ENCODE results near the gene HTT-AS. TPM values are rescaled to one million over a fixed set of nuclear protein-coding genes. Genes with fewer than 3 reads are reported as not detected.

The HTT-AS gene
- total RNA-seq, 2 donors from 2014 or later: not detected

- no peak for TF ChIP-seq CTCF (IDR thresholded peaks at IDR 0.05)
- DNase-seq (ENCODE audit: low spot score): no peak
- Histone ChIP-seq H3K9me3 (no peaks in the 10 kb centered on the region), H3K36me3 (no peaks in the 10 kb centered on the region), H3K4me3 (no peak overlapping the region), H3K4me1 (peaks cover 0 to 18% of the 10 kb centered on the region in 2 donors), H3K27ac (no peak overlapping the region), H3K27me3 (no peaks in the 10 kb centered on the region)
These were observed 38.7 kb downstream of the HTT-AS start for GRCh38 chr4:3035674-3036073.

- Histone ChIP-seq H3K4me1 (peaks cover 0 to 18% of the 10 kb centered on the region in 2 donors), H3K36me3 (no peaks in the 10 kb centered on the region), H3K4me3 (no peak overlapping the region), H3K9me3 (no peaks in the 10 kb centered on the region), H3K27me3 (no peaks in the 10 kb centered on the region), H3K27ac (no peak overlapping the region)
- TF ChIP-seq CTCF (IDR thresholded peaks at IDR 0.05): no peak
- DNase-seq (ENCODE audit: low spot score): no peak
These were observed 39.1 kb downstream of the HTT-AS start for GRCh38 chr4:3035249-3035648.

- no peak for DNase-seq (ENCODE audit: low spot score)
These were observed 40.1 kb downstream of the HTT-AS start for GRCh38 chr4:3034231-3034630.

GRCh38 chr4:3031357-3032082, 42.8 kb downstream of the HTT-AS start:
- no peak overlapping the region for H3K4me3 ChIP-seq
- TF ChIP-seq CTCF (IDR thresholded peaks at IDR 0.05): no peak
- no peaks in the 10 kb centered on the region for H3K9me3 ChIP-seq
- no peak for DNase-seq (ENCODE audit: low spot score)
- H3K27ac ChIP-seq: no peak overlapping the region
- H3K27me3 ChIP-seq: no peaks in the 10 kb centered on the region
- no peaks in the 10 kb centered on the region for H3K4me1 ChIP-seq
- H3K36me3 ChIP-seq: no peaks in the 10 kb centered on the region

More at GRCh38 chr4:3034231-3034630, 40.1 kb downstream of the HTT-AS start:
- TF ChIP-seq CTCF (IDR thresholded peaks at IDR 0.05): no peak
- Histone ChIP-seq H3K9me3 (no peaks in the 10 kb centered on the region), H3K27me3 (no peaks in the 10 kb centered on the region), H3K4me1 (peaks cover 0 to 18% of the 10 kb centered on the region in 2 donors), H3K4me3 (no peak overlapping the region), H3K27ac (no peak overlapping the region), H3K36me3 (no peaks in the 10 kb centered on the region)

- H3K4me1 ChIP-seq: no peaks in the 10 kb centered on the region
These were observed 43.6 kb downstream of the HTT-AS start for GRCh38 chr4:3030566-3031356.

More at GRCh38 chr4:3030566-3031356, 43.6 kb downstream of the HTT-AS start:
- no peak for DNase-seq (ENCODE audit: low spot score)
- Histone ChIP-seq H3K27me3 (no peaks in the 10 kb centered on the region), H3K27ac (no peak overlapping the region), H3K36me3 (no peaks in the 10 kb centered on the region), H3K9me3 (no peaks in the 10 kb centered on the region), H3K4me3 (no peak overlapping the region)
- TF ChIP-seq CTCF (IDR thresholded peaks at IDR 0.05): no peak
